OCI-LY3 (cell line): ENCODE data around the gene PIMREG.

Source experiments
- H2AFZ ChIP-seq: fragments of 200-600, 300-600 bp; shearing (Covaris generic); 2 replicates; pipeline ENCODE4 v1.6.0; 2014; ENCODE audit warnings: antibody characterized with exemption, low read depth, low read length
- H3K27ac ChIP-seq: fragments of 200-600, 300-600 bp; sonication (generic); 2 replicates; pipeline ENCODE4 v1.5.1; 2014; ENCODE audit warnings: mild to moderate bottlenecking, low read length, moderate library complexity, mixed read lengths
- H3K27me3 ChIP-seq: fragments of 200-600, 300-600 bp; sonication (generic); 2 replicates; pipeline ENCODE4 v1.6.1; 2014; ENCODE audit warnings: low read depth, low read length, mixed read lengths
- H3K36me3 ChIP-seq: fragments of 200-600, 300-600 bp; sonication (generic); replicated peaks from 2 replicates; pipeline ENCODE3; 2014; ENCODE audit warnings: low read depth, low read length, mixed read lengths
- H3K4me1 ChIP-seq: fragments of 300-600, 200-600 bp; sonication (generic); 2 replicates; pipeline ENCODE4 v1.6.1; 2014; ENCODE audit warnings: low read length, mixed read lengths
- H3K4me2 ChIP-seq: fragments of 200-600, 300-600 bp; sonication (generic); 2 replicates; pipeline ENCODE4 v1.6.1; 2014; ENCODE audit warnings: low read length, mixed read lengths
- H3K4me3 ChIP-seq: fragments of 300-600, 200-600 bp; sonication (generic); 2 replicates; pipeline ENCODE4 v1.5.1; 2014; ENCODE audit warnings: antibody characterized with exemption, mild to moderate bottlenecking, low read length, moderate library complexity
- H3K79me2 ChIP-seq: fragments of 300-600, 200-600 bp; shearing (Covaris generic); 2 replicates; pipeline ENCODE4 v1.6.1; 2014; ENCODE audit warnings: mild to moderate bottlenecking, low read length, mixed read lengths
- H3K9ac ChIP-seq: fragments of 300-600, 200-600 bp; shearing (Covaris generic); 2 replicates; pipeline ENCODE4 v1.6.0; 2014; ENCODE audit warnings: mild to moderate bottlenecking, low read length, moderate library complexity
- H3K9me3 ChIP-seq: fragments of 200-600, 300-600 bp; shearing (Covaris generic); 2 replicates; pipeline ENCODE4 v1.6.1; 2014; ENCODE audit warnings: low read length, mixed read lengths; ENCODE audit not compliant: insufficient read depth
- H4K20me1 ChIP-seq: fragments of 200-600, 300-600 bp; sonication (generic); 2 replicates; pipeline ENCODE4 v1.6.1; 2016; ENCODE audit warnings: low read length, mixed read lengths; ENCODE audit not compliant: insufficient read depth
- EZH2phosphoT487 ChIP-seq: fragments of 200-600 bp; shearing (Covaris generic); IDR thresholded peaks from 2 replicates; pipeline ENCODE4 v1.6.1; 2018; ENCODE audit warnings: antibody characterized with exemption, mixed run types, low read depth
- TF ChIP-seq, protein P1 (sequence below): fragments of 200-600, 300-600 bp; sonication (generic); IDR thresholded peaks from 2 replicates; pipeline ENCODE4 v1.5.1; 2014; ENCODE audit warnings: antibody characterized with exemption, low read length, low read depth

Gene PIMREG

DNA sequence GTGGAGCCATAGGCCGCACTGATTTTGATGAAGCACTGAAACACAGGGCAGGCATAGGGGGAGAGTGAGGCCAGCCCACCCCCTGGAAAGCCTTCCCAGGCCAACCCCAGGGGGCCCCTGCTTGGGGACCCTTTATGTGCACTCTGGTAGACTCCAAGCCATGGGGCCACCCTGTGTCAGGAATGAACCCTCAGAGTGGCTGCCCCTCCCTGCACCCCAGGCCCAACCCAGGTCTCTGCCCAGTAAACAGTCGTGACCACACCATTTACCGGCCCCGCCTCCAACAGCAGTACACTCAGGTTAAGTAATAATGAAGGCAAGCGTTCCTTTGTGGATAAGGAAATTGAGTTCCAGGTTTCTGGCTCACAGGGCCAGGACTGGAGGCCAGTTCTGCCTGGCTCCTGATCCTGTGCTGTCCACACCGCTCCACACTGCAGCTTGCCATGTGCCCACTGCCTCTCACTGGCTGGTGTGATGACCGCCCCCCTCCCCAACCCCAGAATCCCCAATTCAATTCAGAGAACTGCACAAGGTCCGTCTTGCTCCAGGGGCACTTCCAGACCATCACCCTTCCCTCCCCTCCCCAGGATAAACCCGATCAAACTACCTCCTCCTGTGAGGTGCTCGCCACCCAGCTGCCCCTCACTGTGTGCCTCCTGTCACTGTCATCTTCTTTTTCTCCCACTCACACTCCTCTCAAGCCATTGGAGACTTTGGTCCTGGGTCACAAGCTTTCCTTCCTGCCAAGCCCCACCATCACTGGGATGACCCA, 13.6 kb downstream of the PIMREG start:
- Histone ChIP-seq H3K27me3 (no peaks in the 10 kb centered on the region), H3K9me3 (no peaks in the 10 kb centered on the region), H3K4me2 (no peak overlapping the region), H3K27ac (no peak overlapping the region), H3K79me2 (no peaks in the 10 kb centered on the region), H3K4me3 (no peak overlapping the region), H4K20me1 (no peaks in the 10 kb centered on the region), H2AFZ (no peak overlapping the region), H3K36me3 (no peaks in the 10 kb centered on the region), H3K9ac (no peak overlapping the region), H3K4me1 (no peaks in the 10 kb centered on the region)
- TF ChIP-seq, protein P1, sequence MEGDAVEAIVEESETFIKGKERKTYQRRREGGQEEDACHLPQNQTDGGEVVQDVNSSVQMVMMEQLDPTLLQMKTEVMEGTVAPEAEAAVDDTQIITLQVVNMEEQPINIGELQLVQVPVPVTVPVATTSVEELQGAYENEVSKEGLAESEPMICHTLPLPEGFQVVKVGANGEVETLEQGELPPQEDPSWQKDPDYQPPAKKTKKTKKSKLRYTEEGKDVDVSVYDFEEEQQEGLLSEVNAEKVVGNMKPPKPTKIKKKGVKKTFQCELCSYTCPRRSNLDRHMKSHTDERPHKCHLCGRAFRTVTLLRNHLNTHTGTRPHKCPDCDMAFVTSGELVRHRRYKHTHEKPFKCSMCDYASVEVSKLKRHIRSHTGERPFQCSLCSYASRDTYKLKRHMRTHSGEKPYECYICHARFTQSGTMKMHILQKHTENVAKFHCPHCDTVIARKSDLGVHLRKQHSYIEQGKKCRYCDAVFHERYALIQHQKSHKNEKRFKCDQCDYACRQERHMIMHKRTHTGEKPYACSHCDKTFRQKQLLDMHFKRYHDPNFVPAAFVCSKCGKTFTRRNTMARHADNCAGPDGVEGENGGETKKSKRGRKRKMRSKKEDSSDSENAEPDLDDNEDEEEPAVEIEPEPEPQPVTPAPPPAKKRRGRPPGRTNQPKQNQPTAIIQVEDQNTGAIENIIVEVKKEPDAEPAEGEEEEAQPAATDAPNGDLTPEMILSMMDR: no peak
- no peak for TF ChIP-seq EZH2phosphoT487

DNA sequence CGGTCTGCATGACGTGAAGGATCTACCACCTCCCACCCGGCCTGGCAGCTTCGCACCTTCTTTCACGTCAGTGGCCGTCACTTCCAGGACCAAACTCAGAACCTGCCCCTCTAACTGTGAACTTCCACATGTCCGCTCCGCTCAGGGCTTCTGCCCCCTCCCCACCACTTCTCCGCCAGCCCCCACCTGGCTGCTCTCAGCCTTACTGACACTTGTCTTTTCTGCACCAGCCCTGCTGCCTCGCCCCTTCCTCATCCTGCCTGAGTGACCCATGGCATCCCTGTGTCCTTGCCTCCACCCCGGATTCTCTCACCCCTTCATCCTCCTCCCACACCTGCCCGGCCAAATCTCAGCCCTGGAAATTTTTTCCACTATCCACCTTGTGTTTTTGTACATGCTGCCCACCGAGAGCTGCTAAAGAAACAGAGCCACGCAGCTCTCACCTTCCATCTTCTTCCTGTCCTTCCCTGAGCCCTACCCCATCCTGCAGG, 14.2 kb downstream of the PIMREG start:
- Histone ChIP-seq H3K27ac (no peak overlapping the region), H3K79me2 (no peaks in the 10 kb centered on the region), H3K9me3 (no peaks in the 10 kb centered on the region), H2AFZ (no peak overlapping the region), H3K9ac (no peak overlapping the region), H3K36me3 (no peaks in the 10 kb centered on the region), H3K27me3 (no peaks in the 10 kb centered on the region), H3K4me2 (no peak overlapping the region), H3K4me3 (no peak overlapping the region), H4K20me1 (no peaks in the 10 kb centered on the region), H3K4me1 (no peaks in the 10 kb centered on the region)
- TF ChIP-seq EZH2phosphoT487: no peak
- TF ChIP-seq, protein P1: no peak

DNA sequence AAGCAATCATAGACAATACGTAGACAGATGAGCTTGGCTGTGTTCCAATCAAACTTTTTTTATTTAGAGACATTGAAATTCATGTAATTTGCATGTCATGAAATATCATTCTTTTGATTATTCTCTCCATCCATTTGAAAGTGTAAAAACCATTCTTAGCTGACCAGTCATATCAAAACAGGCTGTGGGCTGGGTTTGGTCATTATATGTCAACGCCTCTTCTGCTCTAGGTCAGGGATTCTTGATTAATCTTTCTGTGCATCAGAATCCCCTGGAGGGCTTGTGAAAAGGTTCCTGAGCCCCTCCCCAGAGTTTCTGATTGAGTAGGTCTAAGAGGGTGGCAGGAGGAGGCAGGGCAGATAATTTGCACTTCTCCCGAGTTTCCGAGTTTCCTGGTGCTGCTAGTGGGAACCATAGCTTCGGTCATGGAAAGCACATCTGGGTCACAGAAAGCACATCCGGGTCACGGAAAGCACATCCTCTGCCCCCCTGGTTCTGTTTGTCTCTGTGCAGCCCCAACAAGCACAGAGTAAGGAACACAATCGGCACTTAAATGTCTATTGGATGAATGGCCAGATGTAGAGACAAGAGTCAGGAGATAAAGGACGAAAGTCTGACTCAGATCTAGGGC, 16.4 kb downstream of the PIMREG start:
- no peaks in the 10 kb centered on the region for H3K4me1 ChIP-seq
- no peaks in the 10 kb centered on the region for H4K20me1 ChIP-seq
- no peaks in the 10 kb centered on the region for H3K27me3 ChIP-seq
- H3K36me3 ChIP-seq: no peaks in the 10 kb centered on the region
- no peaks in the 10 kb centered on the region for H3K9me3 ChIP-seq
- H3K4me3 ChIP-seq: no peak overlapping the region
- no peaks in the 10 kb centered on the region for H3K79me2 ChIP-seq
- no peak overlapping the region for H3K9ac ChIP-seq
- no peak overlapping the region for H2AFZ ChIP-seq
- H3K4me2 ChIP-seq: no peak overlapping the region
- TF ChIP-seq, protein P1: no peak
- TF ChIP-seq EZH2phosphoT487: no peak
- H3K27ac ChIP-seq: no peak overlapping the region

DNA sequence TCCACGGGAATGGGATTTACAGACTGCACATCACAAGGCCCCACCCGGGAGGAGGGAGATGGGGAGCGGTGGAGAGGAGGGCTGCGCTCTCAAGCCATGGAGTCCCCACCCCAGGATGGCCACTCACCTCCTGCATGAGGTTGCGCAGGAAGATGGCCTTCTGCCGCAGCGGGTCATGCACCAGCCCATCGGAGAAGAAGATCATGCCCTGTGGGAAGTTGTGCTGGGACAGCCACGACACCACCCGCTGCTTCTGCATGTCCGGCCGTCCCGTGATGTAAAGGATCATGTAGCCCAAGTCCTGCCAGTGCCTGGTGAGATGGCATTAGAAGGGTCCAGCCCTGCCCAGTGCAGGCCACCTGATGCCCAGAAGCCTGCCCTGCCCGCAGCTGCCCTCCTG, 17.0 kb downstream of the PIMREG start:
- no peak overlapping the region for H2AFZ ChIP-seq

More for the DNA sequence above, 17.0 kb downstream of the PIMREG start:
- Histone ChIP-seq H3K4me3 (no peak overlapping the region), H3K79me2 (no peaks in the 10 kb centered on the region), H4K20me1 (no peaks in the 10 kb centered on the region), H3K36me3 (no peaks in the 10 kb centered on the region), H3K4me2 (no peak overlapping the region), H3K9ac (no peak overlapping the region), H3K27me3 (no peaks in the 10 kb centered on the region), H3K9me3 (no peaks in the 10 kb centered on the region), H3K4me1 (no peaks in the 10 kb centered on the region), H3K27ac (no peak overlapping the region)
- TF ChIP-seq, protein P1: no peak
- TF ChIP-seq EZH2phosphoT487: no peak
